GM03348 (cell line): ENCODE measurements around the gene TNKS2.
"Not testable (repeated sequence)": the region's sequence is repeated elsewhere in the genome, so short reads cannot be mapped to it uniquely, and the experiment has no call there.

Experiments used
- DNase-seq: peaks from one replicate; pipeline ENCODE4 v3.0.0; 2012; ENCODE audit warnings: low spot score

TNKS2 gene

GRCh38 chr10:91797874-91798648, at the start of gene TNKS2:
TSS of gene TNKS2 (plus strand) at chr10:91798426. CDS start at chr10:91798691, 265 bp downstream.
- DNase-seq: peak; percentile 99

- DNase-seq: not testable (repeated sequence)
Measured at GRCh38 chr10:91749592-91749991, 48.6 kb upstream of the TNKS2 start.

- peak; percentile 50 for DNase-seq
Measured at GRCh38 chr10:91756286-91756685, 41.9 kb upstream of the TNKS2 start.

DNA sequence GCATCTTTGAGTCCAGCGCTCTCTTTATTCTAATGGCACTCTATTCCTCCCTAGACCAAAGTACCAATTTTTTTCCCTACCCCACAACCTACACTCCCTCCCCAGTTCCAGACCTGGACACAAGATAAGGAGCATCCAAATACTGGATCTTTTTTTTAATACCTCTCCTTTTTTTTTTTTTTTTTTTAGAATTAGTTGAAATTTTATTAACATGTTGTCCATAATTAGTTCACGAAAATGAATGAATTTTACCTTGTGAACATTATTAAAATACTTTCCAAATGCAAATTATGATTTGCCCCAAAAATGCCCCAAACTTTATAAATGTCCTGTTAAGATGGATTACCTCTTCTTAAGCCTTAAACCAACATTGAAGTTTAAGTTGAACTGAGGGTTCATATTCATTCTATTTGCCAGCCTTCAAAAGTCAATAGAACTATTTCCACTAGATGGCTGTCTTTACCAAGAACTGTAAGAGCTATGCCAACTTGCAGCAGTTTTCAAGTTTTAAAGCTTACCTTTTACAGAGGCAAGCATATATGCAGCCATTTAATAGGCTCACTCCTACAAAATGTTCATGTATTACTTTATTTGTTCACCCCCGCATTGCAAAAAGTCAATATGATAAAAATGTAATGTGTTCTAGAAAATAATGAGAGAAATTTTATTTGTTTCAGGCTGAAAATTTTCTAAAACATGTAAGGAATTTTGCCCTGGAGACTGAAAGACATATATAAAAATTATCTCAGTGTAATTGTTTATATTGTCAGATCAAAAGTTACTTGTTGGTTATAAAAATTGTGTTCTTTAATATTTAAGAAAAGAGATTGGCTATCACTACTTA, 39.7 kb upstream of the TNKS2 start:
- DNase-seq: peak; percentile 42

DNA sequence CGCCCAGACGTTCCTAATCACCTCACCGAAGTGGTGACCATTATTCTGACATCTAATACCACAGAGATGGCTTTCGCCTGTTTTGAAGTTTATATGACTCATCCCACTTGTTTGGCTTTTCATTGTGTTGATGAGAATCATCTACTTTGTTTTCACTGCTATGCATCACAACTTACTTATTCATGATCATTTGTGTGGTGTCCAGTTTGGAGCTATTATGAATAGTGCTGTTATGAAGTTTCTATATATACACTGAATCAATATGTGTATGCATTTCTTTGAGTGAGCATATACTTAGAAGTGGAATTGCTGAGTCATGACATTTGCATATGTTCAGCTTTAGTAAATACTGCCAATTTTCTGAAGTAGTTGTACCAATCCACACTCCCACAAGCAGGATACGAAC, 38.6 kb upstream of the TNKS2 start:
- DNase-seq: no peak

DNA sequence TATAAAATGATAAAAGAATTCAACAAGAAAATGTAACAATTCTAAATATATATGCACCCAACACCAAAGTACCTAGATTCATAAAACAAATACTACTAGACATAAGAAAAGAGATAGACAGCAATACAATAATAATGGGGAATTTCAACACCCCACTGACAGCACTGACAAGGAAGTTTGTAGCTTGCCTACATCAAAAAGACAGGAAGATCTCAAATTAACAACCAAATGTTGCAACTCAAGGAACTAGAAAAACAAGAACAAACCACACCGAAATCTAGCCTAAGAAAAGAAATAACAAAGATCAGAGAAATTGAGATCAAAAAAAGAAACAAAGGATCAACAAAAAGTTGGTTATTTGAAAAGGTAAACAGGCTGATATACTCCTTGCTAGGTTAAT, 36.5 kb upstream of the TNKS2 start:
- DNase-seq: no peak

DNA sequence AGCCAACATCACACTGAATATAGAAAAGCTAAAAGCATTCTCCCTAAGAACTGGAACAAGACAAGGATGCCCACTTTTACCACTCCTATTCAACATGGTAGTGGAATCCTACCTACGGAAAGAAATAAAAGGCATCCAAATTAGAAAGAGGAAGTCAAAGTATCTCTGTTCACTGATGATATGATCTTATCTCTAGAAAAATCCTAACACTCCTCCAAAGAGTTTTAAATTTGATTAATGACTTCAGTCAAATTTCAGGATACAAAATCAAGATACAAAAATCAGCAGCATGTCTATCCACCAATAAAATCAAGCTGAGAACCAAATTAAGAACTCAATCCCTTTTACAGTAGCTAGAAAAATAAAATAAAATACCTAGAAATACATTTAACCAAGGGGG, 35.3 kb upstream of the TNKS2 start:
- DNase-seq: no peak

DNA sequence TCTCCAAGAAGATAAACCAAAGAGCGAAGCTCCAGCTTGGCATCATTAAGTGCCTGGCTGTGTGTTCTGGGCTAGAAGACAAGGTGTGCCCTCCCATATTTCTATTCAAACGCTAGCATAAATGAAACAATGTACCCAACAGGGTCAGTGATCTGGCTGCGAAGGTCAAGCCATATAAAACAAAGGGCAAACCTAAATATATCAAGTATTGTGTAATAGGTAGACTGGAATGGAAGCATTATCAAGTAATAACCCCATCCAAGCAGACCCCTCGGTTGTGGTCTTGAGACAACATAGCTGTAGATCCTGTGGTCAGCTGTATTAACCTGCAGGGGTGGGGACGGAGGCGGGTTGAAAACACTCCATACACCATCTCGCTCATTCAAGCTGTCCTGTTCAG, 31.6 kb upstream of the TNKS2 start:
- DNase-seq: no peak

DNA sequence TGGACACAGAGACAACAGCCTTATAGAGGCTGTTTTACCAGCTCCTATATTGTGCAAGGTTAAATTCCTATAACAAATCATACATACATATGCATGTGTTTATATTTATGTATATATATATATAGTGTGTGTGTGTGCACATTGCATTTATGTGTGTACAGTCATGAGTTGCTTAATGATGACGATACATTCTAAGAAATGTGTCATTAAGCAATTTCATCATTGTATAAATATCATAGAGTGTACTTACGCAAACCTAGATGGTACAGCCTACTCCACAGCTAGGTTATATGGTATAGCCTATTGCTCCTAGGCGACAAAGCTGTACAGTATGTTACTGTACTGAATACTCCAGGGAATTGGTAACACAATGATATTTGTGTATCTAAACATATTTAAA, 30.1 kb upstream of the TNKS2 start:
- no peak for DNase-seq

DNA sequence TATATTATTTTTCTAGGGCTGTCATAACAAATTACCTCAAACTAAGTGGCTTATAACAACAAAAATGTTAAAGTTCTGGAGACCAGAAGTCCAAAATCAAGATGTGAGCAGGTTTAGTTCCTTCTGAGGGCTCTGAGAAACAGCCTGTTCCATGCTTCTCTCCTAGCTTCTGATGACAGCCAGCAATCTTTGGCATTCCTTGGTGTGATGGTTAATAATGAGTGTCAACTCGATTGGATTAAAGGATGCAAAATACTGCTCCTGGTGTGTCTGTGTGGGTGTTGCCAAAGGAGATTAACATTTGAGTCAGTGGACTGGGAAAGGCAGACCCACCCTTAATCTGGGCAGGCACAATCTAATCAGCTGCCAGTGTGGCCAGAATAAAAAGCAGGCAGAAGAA, 26.3 kb upstream of the TNKS2 start:
- DNase-seq: no peak

DNA sequence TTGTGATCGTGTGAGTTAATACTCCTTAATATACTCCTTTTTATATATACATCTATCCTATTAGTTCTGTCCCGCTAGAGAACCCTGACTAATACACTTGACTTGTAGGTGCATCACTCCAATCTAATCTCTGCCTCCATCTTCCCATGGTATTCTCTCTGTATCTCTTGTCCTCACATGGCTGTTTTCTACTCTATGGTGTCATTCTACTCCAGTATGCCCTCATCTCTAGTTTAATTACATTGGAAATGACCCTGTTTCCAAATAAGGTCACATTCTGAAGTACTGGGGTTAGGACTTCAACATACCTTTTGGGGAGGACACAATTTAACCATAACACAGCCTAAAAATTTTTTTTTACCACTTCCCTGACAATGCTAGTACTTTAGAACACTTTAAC, 25.8 kb upstream of the TNKS2 start:
- no peak for DNase-seq

DNA sequence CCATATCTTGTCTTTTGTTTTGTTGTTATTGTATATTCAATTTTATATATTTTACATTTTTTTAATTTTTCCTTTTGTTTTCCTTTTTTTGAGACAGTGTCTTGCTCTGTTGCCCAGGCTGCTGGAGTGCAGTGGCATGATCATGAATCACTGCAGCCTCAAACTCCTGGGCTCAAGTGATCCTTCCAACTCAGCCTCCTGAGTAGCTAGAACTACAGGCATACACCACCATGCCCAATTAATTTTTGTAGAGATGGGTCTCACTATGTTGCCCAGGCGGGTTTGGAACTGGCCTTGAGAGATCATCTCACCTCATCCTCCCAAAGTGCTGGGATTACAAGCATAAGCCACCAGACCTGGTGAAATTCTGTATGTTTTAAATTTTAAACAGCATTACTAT, 25.4 kb upstream of the TNKS2 start:
- DNase-seq: no peak

GRCh38 chr10:91774571-91774970, 23.7 kb upstream of the TNKS2 start:
- no peak for DNase-seq

GRCh38 chr10:91775731-91776130, 22.5 kb upstream of the TNKS2 start:
- no peak for DNase-seq

- no peak for DNase-seq
Measured at GRCh38 chr10:91776266-91776665, 22.0 kb upstream of the TNKS2 start.

DNA sequence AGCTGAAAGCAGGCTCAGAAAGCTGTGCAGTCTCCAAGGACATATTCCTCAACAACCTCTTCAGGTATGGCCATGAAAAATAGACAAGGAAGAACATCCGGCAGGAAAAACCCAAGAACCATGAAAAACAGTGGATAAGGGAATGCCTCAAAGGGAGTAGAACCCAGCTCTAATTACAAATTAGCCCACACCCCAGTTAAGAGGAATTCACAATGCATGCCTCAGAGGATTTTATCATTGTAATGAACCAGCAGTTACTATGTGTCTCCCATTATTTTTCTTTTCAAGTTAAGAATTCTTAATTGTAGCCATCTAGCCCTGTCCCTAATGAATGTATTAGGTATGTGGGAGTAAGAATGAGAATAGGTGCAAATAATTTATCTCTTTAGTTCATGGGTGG, 19.7 kb upstream of the TNKS2 start:
- DNase-seq: no peak

- DNase-seq: no peak
Measured at GRCh38 chr10:91779011-91779605, 19.1 kb upstream of the TNKS2 start.

GRCh38 chr10:91782539-91782938, 15.7 kb upstream of the TNKS2 start:
- no peak for DNase-seq

DNA sequence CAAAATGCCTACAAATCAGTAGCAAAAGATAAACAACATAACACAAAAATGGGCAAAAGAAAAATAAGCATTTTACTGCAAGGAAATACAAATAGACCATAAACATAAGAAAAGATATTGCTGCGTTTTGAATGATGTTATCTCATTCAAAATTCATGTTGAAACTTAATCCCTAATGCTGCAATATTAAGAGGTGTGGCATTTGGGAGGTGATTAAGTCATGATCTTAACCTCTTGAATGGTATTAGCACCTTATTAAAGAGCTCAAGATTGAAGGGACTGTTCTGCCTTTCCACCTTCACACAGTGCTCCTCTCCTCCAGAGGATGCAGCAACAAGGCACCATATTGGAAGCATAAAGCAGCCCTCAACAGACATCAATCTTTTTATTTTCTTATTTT, 12.4 kb upstream of the TNKS2 start:
- DNase-seq: no peak

- no peak for DNase-seq
Measured at GRCh38 chr10:91787258-91787657, 11.0 kb upstream of the TNKS2 start.

GRCh38 chr10:91787810-91788209, 10.4 kb upstream of the TNKS2 start:
- no peak for DNase-seq

- DNase-seq: no peak
Measured at GRCh38 chr10:91788527-91788926, 9.7 kb upstream of the TNKS2 start.
